Adrenal gland (tissue), 5 donors: ENCODE results near the gene EXT2.

Source experiments
- CTCF ChIP-seq, 6 experiments: fragments of 450-650 bp in 4 of 6; fragments of 200-600 bp in 2 of 6; sonication (generic) in 1 of 6; IDR thresholded peaks; 1 replicate in 5 of 6; 2 replicates in 1 of 6; pipeline versions ENCODE4 v1.5.1 to v1.8.0; 2016 to 2021; ENCODE audit warnings: antibody characterized with exemption in 6 of 6, mild to moderate bottlenecking in 2 of 6, moderate library complexity in 1 of 6
- POLR2A ChIP-seq, 2 donors: fragments of 450-650 bp; IDR thresholded peaks; one replicate each; pipeline ENCODE4 v1.6.1; 2017; ENCODE audit warnings: antibody characterized with exemption in 2 of 2, mild to moderate bottlenecking in 2 of 2, moderate library complexity in 1 of 2
- donor health status: DM: no; HTN: no; CAD: no.

DNA sequence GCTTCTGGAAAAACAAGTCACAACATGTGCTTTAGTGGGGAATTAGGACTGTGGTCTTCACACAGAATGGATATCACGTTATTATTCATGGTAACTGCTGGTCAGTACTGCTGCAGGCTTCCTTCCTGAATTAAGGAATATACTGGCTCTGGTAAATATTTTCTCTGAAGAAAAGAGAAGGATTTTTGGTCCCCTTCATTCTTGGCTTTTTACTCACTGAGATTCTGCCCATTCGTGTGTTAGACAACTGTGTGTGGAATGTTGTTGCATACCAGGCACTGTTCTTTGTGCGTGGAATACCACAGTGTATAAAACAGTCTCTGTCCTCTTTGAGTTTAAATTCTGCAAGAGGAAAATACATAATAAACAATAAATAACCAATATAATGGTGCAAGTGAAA lies 134.1 kb downstream of the EXT2 start:
- TF ChIP-seq CTCF (IDR thresholded peaks at IDR 0.05) (no peak), POLR2A (IDR thresholded peaks at IDR 0.05) (no peak)
